ENCODE results near the gene AMHR2.
"Not testable (repeated sequence)": the region's sequence is repeated elsewhere in the genome, so short reads cannot be mapped to it uniquely, and the experiment has no call there.

The AMHR2 gene

DNA sequence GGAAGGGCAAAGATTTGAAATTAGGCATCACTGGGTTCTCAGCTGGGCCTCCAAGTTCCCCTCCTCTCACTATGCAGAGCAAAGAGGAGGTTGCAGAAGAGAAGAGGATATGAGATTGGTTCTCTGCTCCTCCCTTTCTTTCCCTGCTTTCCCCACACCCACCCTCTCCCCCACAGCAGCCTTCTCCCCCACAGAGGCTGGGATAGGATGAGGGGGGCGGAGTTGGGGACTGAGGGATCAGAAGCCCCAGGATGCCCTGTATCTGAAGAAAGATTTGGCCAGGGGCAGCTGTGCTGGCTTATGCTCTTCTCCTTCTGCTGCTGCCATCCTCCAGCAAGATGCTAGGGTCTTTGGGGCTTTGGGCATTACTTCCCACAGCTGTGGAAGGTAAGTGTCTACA lies at the start of gene AMHR2:
Gene AMHR2, plus strand, starts transcription at position 259 of the 400 bp plus-strand sequence. Its CDS starts 80 bp downstream, at position 339.
- DNase-seq (ENCODE audit: low read depth in 2 of 2) = no peak

DNA sequence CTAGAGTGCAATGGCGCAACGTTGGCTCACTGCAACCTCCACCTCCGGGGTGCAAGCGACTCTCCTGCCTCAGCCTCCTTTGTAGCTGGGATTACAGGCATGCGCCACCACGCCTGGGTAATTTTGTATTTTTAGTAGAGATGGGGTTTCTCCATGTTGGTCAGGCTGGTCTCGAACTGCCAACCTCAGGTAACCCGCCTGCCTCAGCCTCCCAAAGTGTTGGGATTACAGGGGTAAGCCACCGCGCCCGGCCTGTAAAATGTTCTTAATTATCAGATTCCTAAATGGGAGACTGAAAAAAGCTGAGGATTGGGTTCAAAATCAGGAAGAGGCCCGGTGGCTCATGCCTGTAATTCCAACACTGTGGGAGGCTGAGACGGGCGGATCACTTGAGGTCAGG lies 49.4 kb upstream of the AMHR2 start:
- DNase-seq (ENCODE audit: low read depth in 2 of 2) = not testable (repeated sequence)

DNA sequence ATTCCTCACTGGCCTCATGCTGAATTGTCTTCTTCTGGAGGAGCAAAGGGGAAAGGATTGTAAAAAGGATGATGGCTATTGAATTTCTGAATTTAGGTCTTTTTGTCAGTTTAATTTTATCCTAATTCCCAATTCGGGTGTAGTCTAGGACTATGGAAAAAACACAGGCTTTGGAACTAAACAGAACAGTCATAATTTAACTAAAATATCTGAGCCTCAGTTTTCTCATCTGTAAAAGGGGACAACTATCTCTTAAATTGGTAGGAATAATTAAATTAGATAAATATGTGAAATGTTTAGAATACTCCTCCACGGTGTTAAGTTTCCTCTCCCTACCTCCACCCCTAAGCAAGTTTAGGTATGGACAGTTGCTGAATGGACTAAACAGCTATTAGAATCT lies 46.9 kb upstream of the AMHR2 start:
- DNase-seq (ENCODE audit: low read depth in 2 of 2) = no peak

DNA sequence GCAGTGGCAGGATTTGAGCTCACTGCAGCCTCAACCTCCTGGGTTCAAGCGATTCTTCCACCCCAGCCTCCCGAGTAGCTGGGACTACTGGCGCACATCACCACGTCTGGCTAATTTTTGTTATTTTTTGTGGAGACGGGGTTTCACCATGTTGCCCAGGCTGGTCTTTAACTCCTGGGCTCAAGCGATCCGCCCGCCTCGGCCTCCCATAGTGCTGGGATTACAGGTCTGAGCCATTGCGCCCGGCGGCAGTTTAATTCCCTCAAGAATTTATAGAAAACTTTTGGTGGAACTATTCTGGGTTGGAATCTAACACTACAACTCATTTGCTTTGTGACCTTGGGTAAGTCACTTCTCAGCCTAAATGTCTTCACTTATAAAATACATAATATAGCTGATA lies 45.4 kb upstream of the AMHR2 start:
- no peak for DNase-seq (ENCODE audit: low read depth in 2 of 2)

DNA sequence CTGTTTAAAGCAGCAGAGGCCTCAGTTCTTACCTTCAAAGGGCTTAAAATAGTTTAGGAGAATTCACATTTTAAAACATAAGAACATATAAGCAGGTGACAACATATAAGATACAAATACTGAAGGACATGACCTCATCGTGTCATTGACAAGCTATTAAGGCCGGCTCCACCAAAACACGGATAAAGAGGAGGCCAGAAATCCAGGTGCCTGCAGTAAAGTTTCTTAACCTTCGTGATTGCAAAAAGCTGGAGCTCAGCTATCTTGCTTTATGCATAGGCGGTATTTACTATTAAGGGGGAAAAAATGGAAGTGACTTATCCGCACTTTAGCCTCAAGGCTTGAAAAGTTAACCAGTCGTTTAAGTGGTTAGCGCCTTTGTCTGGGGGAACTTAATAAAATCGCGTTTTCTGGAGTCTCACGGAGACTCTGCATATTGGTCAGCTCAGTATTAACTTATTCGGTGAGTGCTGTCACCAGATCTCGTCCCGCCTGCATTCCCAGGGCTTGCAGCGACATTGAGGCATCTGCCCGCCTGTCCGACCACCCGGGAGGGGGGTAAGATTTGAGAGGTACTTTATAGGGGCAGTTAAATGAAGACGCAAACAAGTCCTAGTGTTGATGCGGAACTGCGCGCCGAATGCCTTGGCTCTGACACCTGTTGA lies 44.8 kb upstream of the AMHR2 start:
- no peak for DNase-seq (ENCODE audit: low read depth in 2 of 2)

DNA sequence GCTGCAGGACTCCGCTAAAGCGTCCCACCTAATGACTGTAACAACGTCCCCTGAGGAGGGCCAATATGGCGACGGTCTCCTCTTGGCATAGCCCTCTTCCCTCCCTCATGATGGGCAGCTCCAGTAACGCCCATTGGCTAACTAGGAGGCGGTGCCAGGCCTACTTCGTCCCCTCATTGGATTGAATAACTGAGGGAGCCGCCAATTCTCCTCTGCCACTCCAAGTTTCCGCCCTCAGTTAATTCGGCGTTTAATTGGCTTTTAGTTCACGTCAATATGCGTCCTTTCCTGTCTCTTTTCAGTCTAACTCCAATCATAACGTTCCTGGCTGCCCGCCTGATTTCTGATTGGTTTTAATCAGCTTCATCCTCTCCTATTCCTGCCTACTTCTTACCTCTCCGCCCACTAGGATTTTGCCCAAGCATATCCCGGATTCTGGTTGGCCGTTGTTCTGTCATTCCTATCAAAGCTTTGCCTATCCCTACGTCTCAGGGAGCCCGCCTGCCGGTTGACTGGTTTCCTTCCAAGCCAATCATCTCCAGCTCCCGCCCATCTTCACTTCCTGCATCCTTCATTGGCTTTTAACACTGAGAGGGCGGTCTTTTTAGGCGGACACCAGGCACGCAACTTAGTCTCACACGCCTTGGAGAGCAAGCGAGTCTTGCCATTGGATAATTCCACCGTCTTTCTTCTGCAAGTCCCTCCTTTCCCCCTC lies 44.1 kb upstream of the AMHR2 start:
- DNase-seq (ENCODE audit: low read depth in 2 of 2) = peak; percentile 61 to 99

DNA sequence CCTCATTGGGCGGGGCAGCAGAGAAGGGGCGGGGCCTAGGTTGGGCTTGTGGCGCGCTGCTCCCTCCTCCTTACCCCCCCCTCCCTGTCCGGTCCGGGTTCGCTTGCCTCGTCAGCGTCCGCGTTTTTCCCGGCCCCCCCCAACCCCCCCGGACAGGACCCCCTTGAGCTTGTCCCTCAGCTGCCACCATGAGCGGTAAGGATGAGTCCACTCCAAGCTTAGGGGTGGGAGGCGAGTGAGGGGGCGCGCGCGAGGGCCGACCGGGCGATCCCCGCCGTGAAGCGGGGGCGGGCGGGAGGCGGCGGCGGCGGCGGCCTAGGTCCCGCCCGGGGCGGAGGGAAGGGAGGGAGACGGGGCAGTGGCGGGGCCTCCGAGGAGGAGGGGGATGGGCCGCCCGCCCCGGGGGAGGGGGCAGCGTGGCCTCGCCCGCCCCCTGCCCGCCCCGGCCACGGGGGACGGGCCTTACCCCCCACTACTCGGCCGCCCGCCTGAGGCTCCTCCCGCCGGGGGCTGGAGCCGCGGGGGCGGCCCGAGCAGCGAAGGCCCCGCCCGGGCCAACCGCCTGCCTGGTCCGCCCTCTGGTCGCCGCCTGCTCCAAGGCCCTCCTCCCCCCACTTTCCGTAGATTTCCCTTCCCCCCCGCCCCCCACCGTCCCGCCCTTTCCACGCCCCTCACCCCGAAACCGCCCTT lies 43.4 kb upstream of the AMHR2 start, which contains the start of gene SP1:
Gene SP1, plus strand, starts transcription at position 73 of the 690 bp plus-strand sequence. Its CDS starts 116 bp downstream, at position 189.
- DNase-seq (ENCODE audit: low read depth in 2 of 2) = peak; percentile 75 to 99

DNA sequence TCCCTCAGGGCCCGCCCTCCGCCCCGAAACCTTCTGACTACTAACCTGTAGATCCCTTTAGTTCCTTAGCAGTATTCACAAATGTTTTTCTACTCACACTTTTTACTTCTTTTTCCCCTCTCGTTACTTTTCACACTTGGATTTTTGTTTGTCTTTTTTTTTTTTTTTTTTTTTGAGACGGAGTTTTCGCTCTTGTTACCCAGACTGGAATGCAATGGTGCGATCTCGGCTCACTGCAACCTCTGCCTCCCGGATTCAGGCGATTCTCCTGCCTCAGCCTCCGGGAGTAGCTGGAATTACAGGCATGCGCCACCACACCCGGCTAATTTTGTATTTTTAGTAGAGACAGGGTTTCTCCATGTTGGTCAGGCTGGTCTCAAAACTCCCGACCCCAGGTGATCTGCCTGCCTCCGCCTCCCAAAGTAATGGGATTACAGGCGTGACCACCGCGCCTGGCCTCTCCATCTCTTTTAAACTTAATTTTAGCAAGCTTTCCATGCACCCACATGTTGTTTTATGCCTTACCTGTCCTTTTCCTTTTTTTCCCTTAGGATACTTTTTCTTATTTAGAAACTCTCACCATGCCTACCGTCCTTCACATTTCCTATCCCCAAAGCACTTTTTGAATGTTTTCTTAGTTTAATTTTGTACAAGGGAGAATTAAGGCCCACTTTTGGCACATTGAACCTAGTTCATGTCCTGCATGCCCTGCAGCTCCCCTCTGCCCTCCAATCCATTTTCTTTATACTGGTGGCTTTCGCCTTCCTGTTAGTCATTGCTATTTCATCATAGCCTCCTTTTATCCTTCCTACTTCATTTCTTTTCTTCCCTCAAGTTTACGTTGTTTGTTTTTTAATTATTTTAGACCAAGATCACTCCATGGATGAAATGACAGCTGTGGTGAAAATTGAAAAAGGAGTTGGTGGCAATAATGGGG lies 42.6 kb upstream of the AMHR2 start:
- DNase-seq (ENCODE audit: low read depth in 2 of 2) = no peak

DNA sequence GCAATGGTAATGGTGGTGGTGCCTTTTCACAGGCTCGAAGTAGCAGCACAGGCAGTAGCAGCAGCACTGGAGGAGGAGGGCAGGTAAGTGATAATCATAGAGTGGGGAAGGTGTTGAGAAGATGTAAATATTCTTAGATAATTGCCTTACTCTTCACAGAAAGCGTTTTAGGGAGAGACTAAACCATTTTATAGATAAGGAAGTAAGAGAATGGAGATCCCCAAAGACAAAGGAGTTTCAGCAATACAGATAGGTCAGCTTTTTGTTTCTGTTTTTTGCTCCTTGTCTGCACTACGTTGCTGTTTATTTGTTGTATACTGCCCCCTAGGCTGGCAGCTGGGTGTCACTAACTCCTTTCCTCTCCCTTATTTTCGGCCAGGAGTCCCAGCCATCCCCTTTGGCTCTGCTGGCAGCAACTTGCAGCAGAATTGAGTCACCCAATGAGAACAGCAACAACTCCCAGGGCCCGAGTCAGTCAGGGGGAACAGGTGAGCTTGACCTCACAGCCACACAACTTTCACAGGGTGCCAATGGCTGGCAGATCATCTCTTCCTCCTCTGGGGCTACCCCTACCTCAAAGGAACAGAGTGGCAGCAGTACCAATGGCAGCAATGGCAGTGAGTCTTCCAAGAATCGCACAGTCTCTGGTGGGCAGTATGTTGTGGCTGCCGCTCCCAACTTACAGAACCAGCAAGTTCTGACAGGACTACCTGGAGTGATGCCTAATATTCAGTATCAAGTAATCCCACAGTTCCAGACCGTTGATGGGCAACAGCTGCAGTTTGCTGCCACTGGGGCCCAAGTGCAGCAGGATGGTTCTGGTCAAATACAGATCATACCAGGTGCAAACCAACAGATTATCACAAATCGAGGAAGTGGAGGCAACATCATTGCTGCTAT lies 41.7 kb upstream of the AMHR2 start:
- no peak for DNase-seq (ENCODE audit: low read depth in 2 of 2)

DNA sequence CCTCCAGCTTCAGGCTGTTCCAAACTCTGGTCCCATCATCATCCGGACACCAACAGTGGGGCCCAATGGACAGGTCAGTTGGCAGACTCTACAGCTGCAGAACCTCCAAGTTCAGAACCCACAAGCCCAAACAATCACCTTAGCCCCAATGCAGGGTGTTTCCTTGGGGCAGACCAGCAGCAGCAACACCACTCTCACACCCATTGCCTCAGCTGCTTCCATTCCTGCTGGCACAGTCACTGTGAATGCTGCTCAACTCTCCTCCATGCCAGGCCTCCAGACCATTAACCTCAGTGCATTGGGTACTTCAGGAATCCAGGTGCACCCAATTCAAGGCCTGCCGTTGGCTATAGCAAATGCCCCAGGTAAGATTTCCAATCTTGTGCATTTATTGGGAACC lies 40.4 kb upstream of the AMHR2 start:
- DNase-seq (ENCODE audit: low read depth in 2 of 2) = no peak

DNA sequence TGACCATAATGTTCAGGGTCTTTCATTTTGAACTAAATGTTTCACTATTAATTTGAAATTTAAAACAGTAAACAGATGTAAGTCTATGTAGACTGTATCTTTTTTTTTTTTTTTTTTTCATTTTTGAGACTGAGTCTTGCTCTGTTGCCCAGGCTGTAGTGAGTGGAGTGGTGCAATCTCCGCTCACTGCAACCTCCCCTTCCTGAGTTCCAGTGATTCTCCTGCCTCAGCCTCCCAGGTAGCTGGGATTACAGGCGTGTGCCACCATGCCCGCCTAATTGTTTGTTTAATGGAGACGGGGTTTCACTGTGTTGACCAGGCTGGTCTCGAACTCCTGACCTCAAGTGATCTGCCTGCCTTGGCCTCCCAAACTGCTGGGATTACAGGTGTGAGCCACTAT lies 37.3 kb upstream of the AMHR2 start:
- not testable (repeated sequence) for DNase-seq (ENCODE audit: low read depth in 2 of 2)

DNA sequence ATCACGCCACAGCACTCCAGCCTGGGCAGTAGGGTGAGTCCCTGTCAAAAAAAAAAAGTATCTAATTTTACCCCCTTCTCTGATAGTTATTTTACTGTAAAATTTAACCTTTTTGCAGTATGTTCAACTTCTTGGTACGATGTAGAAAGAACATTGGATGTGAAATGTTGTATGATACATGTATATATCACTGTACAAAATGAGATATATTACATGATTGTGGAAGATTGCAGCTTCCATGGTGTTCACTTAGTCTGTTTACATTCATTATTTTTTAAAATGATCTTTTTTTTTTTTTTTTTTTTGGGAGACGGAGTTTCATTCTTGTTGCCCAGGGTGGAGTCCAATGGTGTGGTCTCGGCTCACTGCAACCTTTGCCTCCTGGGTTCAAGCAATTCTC lies 34.7 kb upstream of the AMHR2 start:
- DNase-seq (ENCODE audit: low read depth in 2 of 2) = no peak

DNA sequence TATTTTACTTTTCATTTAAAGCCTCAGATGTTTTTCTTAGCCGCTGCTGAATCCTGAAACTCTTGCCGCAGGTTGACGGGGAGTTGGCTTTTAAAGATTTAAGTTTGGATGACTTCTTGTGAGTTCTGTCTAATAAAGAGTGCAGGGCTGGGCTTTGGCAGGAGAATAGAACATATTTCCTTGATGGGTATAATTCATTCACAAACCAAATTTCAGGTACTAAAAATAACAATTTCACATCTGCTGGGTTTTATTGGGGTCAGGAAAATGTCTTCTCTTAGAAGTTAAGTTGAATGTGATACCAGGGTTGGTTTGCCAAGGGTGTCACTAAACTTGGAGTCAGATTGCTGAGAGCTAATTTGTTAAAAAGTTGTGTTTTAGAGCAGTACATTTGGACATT lies 34.0 kb upstream of the AMHR2 start:
- no peak for DNase-seq (ENCODE audit: low read depth in 2 of 2)

DNA sequence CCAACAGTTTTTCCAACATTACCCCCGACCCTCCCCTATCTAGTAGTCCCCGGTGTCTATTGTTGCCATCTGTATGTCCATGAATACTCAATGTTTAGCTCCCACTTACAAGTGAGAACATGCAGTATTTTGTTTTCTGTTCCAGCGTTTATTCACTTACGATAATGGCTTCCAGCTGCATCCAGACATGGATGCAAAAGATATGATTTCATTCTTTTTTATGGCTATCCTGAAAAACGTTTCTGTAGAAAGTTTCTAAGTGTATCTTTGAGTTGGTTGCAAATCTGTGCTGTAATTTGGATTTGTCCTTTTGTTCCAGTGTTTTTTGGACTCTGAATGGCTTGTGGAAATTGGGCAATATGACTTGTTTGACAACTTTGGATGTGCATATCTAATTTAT lies 31.9 kb upstream of the AMHR2 start:
- DNase-seq (ENCODE audit: low read depth in 2 of 2) = no peak

DNA sequence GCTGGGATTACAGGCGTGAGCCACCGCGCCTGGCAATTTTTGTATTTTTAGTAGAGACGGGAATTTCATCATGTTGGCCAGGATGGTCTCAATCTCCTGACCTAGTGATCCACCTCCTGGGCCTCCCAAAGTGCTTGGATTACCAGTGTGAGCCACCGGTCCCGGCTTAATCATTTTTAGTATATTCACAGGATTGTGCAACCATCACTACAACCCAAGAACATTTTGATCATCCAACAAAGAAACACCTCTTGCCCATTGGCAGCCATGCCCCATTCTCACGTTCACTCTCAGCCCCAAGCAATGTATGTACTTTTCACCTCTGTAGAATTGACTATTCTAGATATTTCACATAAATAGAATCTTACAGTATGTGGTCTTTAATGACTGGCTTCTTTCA lies 23.8 kb upstream of the AMHR2 start:
- DNase-seq (ENCODE audit: low read depth in 2 of 2) = no peak

DNA sequence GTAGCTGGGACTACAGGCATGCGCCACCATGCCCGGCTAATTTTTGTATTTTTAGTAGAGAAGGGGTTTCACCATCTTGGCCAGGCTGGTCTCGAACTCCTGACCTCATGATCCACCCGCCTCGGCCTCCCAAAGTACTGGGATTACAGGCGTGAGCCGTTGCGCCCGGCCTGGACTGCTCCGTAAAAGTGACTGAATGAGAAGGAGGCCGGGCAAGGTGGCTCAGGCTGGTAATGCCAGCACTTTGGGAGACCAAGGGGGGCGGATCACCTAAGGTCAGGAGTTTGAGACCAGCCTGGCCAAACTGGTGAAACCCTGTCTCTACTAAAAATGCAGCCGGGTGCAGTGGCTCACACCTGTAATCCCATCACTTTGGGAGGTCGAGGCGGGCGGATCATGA lies 21.3 kb upstream of the AMHR2 start:
- not testable (repeated sequence) for DNase-seq (ENCODE audit: low read depth in 2 of 2)

DNA sequence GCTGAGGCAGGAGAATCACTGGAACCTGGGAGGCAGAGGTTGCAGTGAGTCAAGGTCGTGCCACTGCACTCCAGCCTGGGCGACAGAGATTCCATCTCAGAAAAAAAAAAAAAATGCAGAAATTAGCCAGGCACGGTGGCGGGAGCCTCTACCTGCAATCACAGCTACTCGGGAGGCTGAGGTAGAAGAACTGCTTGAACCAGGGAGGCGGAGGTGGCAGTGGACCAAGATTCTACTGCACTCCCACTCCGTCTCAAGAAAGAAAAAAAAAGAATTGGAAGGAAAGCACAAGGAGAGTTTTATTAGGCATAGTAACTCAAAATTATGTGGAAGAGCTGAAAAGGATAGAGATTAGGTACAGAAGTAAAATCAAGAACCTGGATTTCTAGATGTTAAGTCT lies 20.8 kb upstream of the AMHR2 start:
- no peak for DNase-seq (ENCODE audit: low read depth in 2 of 2)

DNA sequence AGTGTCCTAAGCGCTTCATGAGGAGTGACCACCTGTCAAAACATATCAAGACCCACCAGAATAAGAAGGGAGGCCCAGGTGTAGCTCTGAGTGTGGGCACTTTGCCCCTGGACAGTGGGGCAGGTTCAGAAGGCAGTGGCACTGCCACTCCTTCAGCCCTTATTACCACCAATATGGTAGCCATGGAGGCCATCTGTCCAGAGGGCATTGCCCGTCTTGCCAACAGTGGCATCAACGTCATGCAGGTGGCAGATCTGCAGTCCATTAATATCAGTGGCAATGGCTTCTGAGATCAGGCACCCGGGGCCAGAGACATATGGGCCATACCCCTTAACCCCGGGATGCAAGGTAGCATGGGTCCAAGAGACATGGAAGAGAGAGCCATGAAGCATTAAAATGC lies 12.7 kb upstream of the AMHR2 start:
- DNase-seq (ENCODE audit: low read depth in 2 of 2) = no peak

DNA sequence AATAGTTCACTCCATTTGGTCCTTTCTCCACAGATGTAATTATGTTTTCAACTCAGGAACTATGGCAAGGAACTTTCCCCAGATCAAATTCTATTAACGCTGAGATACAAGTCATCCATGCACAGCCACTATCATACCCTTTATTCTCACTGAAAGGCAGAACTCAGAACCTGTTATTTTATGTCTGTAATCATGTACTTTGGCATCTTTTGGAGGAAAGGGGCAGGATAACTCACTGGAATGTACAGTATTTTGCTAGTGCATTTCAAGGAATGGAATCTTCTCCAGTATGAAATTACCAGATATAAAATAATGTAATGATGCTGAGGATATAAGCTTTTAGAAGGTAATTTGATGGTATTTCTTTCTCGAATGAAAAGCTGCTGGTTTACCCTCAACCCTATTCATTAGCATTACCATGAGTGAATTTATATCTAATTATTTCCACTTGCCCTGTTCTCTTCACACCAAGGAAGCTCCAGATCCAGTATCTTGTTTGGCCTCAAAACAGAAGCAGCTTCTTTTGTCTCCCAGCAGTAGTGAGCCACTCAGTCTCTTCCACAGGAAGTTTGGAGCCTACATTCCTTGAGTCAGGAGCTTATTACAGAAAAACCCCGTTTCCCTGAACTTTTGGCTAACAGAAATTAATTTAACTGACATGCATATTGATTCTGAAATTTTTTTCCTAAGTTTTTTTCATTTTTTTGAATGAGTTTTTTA lies 10.0 kb upstream of the AMHR2 start:
- no peak for DNase-seq (ENCODE audit: low read depth in 2 of 2)
